Adipocyte (in vitro differentiated cells): ENCODE data around the gene BANP.
"Not testable (repeated sequence)": the region's sequence is repeated elsewhere in the genome, so short reads cannot be mapped to it uniquely, and the experiment has no call there.

ENCODE experiments used
- DNase-seq: peaks from one replicate; pipeline ENCODE4 v3.0.0-alpha.2; 2015; ENCODE audit warnings: low read depth
- H3K27me3 ChIP-seq: replicated peaks from 2 replicates; pipeline ENCODE4 v1.7.0; 2013; ENCODE audit warnings: mild to moderate bottlenecking, low read length, moderate library complexity; ENCODE audit not compliant: control insufficient read depth, insufficient read depth
- H3K36me3 ChIP-seq: 2 replicates; pipeline ENCODE4 v1.7.0; 2013; ENCODE audit warnings: low read length, mild to moderate bottlenecking, moderate library complexity; ENCODE audit not compliant: control insufficient read depth, insufficient read depth, severe bottlenecking
- H3K4me1 ChIP-seq: 2 replicates; pipeline ENCODE4 v1.7.0; 2013; ENCODE audit warnings: mild to moderate bottlenecking, low read length, moderate library complexity; ENCODE audit not compliant: control insufficient read depth, insufficient read depth
- H3K4me3 ChIP-seq: 2 replicates; pipeline ENCODE4 v1.7.0; 2013; ENCODE audit warnings: mild to moderate bottlenecking, low read length, moderate library complexity
- H3K9ac ChIP-seq: 2 replicates; pipeline ENCODE4 v1.7.0; 2013; ENCODE audit warnings: mild to moderate bottlenecking, low read length, moderate library complexity
- H3K9me3 ChIP-seq: 2 replicates; pipeline ENCODE4 v1.7.0; 2013; ENCODE audit warnings: mild to moderate bottlenecking, low read length, moderate library complexity; ENCODE audit not compliant: control insufficient read depth

Gene BANP

GRCh38 chr16:88108762-88109161 lies 157.5 kb downstream of the BANP start:
- no peak overlapping the region for H3K9ac ChIP-seq
- H3K27me3 ChIP-seq, result no peaks in the 10 kb centered on the region
- no peak for DNase-seq
- no peaks in the 10 kb centered on the region for H3K9me3 ChIP-seq
- H3K4me1 ChIP-seq, result no peaks in the 10 kb centered on the region
- H3K4me3 ChIP-seq, result no peak overlapping the region
- no peaks in the 10 kb centered on the region for H3K36me3 ChIP-seq

GRCh38 chr16:88109726-88110621 lies 158.7 kb downstream of the BANP start:
- not testable (repeated sequence) for DNase-seq, H3K27me3 ChIP-seq, H3K9me3 ChIP-seq, H3K9ac ChIP-seq, H3K36me3 ChIP-seq, H3K4me1 ChIP-seq, H3K4me3 ChIP-seq

GRCh38 chr16:88110875-88111494 lies 159.8 kb downstream of the BANP start:
- H3K27me3 ChIP-seq, DNase-seq, H3K9me3 ChIP-seq, H3K9ac ChIP-seq, H3K4me3 ChIP-seq, H3K4me1 ChIP-seq, H3K36me3 ChIP-seq: not testable (repeated sequence)

- not testable (repeated sequence) for H3K9ac ChIP-seq, H3K27me3 ChIP-seq, H3K4me3 ChIP-seq, H3K36me3 ChIP-seq, DNase-seq, H3K9me3 ChIP-seq, H3K4me1 ChIP-seq
These were observed 160.7 kb downstream of the BANP start for GRCh38 chr16:88111976-88112375.

- H3K4me1 ChIP-seq, result peaks cover 4% of the 10 kb centered on the region
- no peak for DNase-seq
- no peak overlapping the region for H3K4me3 ChIP-seq
- no peaks in the 10 kb centered on the region for H3K27me3 ChIP-seq
- H3K9ac ChIP-seq, result no peak overlapping the region
- no peaks in the 10 kb centered on the region for H3K9me3 ChIP-seq
- H3K36me3 ChIP-seq, result no peaks in the 10 kb centered on the region
These were observed 162.4 kb downstream of the BANP start for GRCh38 chr16:88113545-88114045.

- peaks cover 13% of the 10 kb centered on the region for H3K4me1 ChIP-seq
- H3K9me3 ChIP-seq, DNase-seq, H3K27me3 ChIP-seq, H3K36me3 ChIP-seq, H3K4me3 ChIP-seq, H3K9ac ChIP-seq: not testable (repeated sequence)
These were observed 163.5 kb downstream of the BANP start for GRCh38 chr16:88114541-88115228.

GRCh38 chr16:88116121-88116520 lies 164.9 kb downstream of the BANP start:
- no peak overlapping the region for H3K9ac ChIP-seq
- H3K9me3 ChIP-seq, result no peaks in the 10 kb centered on the region
- H3K4me1 ChIP-seq, result peaks cover 14% of the 10 kb centered on the region
- no peak overlapping the region for H3K4me3 ChIP-seq
- no peaks in the 10 kb centered on the region for H3K36me3 ChIP-seq
- DNase-seq, result no peak
- no peaks in the 10 kb centered on the region for H3K27me3 ChIP-seq

GRCh38 chr16:88117476-88117868 lies 166.2 kb downstream of the BANP start:
- Histone ChIP-seq H3K4me1 (peaks cover 14% of the 10 kb centered on the region), H3K9me3 (no peaks in the 10 kb centered on the region), H3K27me3 (no peaks in the 10 kb centered on the region), H3K4me3 (no peak overlapping the region), H3K9ac (no peak overlapping the region), H3K36me3 (no peaks in the 10 kb centered on the region)
- no peak for DNase-seq

- no peak overlapping the region for H3K9ac ChIP-seq
- no peaks in the 10 kb centered on the region for H3K9me3 ChIP-seq
- H3K4me1 ChIP-seq, result peaks cover 14% of the 10 kb centered on the region
- no peaks in the 10 kb centered on the region for H3K36me3 ChIP-seq
- no peaks in the 10 kb centered on the region for H3K27me3 ChIP-seq
- DNase-seq, result no peak
- H3K4me3 ChIP-seq, result no peak overlapping the region
These were observed 167.1 kb downstream of the BANP start for GRCh38 chr16:88118376-88118775.

GRCh38 chr16:88118852-88119741 lies 167.9 kb downstream of the BANP start:
- peaks cover 14% of the 10 kb centered on the region for H3K4me1 ChIP-seq
- H3K4me3 ChIP-seq, H3K36me3 ChIP-seq, H3K9ac ChIP-seq, H3K9me3 ChIP-seq, H3K27me3 ChIP-seq: not testable (repeated sequence)
- DNase-seq, result peak; percentile 94
